Mesenteric fat pad (tissue), 1 donor: Measurements from ENCODE around the gene COMT. TPM values are rescaled to one million over a fixed set of nuclear protein-coding genes. Genes with fewer than 3 reads are reported as not detected.

Source experiments
- DNase-seq: peaks from one replicate; pipeline ENCODE4 v3.0.0-alpha.2; 2020; ENCODE audit warnings: low spot score
- total RNA-seq: library from RNA; stranded (reverse); fragmentation: NEBNext Ultra II Directional; extraction: Animal tissue kit (Norgen Biotek cat#: 25700); gene quantifications from one replicate; pipeline ENCODE4 v1.2.1, GENCODE V29; 2021
- donor health status: DM: yes; HTN: yes; CAD: no.

Gene COMT
- total RNA-seq, 1 donor from 2014 or later, result 144 TPM

- DNase-seq, result no peak
These were observed 26.9 kb downstream of the COMT start for GRCh38 chr22:19968450-19968891.

DNA sequence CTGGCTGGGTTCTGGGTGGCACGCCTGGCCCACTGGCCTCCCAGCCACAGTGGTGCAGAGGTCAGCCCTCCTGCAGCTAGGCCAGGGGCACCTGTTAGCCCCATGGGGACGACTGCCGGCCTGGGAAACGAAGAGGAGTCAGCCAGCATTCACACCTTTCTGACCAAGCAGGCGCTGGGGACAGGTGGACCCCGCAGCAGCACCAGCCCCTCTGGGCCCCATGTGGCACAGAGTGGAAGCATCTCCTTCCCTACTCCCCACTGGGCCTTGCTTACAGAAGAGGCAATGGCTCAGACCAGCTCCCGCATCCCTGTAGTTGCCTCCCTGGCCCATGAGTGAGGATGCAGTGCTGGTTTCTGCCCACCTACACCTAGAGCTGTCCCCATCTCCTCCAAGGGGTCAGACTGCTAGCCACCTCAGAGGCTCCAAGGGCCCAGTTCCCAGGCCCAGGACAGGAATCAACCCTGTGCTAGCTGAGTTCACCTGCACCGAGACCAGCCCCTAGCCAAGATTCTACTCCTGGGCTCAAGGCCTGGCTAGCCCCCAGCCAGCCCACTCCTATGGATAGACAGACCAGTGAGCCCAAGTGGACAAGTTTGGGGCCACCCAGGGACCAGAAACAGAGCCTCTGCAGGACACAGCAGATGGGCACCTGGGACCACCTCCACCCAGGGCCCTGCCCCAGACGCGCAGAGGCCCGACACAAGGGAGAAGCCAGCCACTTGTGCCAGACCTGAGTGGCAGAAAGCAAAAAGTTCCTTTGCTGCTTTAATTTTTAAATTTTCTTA is 27.8 kb downstream of the COMT start:
- no peak for DNase-seq

DNA sequence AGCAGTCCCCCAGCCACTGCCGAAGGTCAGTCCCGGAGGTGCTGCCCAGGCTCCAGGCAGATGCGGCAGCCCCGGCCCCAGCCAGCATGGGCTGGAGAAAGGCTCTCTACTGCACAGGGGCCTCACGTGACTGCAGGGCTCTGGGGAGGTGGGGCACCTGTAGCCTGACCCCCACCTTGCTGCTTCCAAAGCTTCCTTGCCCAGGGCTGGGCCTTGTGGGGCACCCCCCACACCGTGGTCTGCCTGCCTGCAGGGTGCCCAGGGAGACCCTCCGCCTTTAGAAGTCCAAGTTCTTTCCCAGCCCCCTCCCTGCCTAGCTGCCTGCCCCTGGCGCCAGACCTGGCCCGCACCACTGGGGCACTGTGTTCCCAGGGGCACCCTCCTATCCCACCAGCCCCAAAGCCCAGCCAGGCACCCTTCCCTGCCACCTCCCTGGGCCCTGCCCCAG is 28.5 kb downstream of the COMT start:
- DNase-seq, result no peak

DNA sequence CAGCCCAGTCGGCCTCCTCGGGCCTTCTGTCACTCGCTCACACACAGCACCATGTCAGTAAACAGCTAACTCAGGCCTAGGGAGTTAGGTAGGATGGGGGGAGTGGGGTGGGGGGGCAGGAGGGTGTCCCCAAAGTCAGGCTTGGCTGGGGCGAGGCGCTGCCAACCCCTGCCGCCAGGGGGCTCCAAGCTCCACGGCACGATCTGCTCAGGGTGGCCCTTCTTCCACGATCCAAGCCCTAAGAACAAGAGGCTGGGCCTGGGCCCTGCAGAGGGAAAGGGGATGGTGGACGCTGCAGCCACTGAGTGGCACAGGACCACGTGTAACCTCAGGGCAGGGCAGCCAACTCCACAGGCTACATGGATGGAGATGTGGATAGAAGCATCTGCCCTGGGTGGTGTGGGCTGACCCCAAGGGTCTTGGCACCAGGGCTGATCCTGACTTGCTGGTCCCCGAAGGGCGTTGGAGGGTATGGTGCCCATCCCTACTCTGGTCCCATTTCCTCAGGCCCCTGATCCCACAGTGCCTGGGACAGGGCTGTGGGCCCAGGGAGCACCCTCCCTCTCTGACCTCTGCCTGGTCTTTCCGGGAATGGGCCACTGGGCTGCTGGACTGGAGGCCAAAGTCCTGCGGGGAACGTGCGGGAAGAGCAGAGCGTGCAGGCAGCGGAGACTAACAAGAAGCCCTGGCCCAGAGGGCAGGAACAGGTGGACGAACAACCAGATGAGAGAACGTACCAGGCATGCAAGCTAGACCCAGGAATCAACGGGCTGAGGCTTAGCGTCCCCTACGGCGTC is 29.1 kb downstream of the COMT start:
- no peak for DNase-seq

DNA sequence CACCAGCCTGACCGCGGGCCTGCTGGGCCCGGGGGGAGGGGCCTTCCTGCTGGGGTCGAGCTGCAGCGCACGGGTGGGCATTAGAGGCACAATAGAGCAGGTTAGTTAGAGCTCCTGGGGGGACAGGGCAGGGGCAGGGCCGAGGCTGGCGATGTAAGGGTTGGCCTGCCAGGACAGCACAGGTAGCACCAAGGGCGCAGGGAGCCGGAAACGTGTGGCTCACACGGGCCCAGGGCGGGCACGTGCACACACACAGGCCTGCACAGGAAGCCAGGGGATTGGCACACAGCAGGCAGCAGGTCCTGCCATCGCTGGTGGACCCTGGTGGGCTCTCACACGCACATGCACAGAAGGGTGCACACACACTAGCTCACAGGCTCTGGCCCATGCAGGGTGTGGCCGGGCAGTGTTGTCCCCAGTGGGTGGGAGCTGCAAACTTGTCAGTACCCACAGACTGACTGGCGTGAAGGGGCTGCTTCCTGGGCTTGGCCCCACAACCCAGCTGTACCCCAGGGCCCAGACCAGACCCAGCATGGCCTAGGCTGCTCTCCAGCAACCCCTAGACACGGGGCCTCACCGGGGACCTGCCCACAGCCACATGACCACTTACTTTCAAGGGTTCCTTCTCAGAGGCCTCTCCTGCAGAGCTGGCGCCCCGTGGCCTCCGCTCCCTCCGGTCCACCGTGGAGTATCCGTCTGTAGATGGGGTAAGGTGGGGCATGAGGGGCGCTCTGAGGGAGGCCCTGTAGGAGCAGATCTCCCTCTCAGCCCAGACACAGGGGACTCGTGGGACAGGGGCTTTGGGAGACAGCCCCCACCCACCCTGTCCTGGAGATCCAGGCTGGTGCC is 29.9 kb downstream of the COMT start:
- no peak for DNase-seq

GRCh38 chr22:19972251-19972650 is 30.7 kb downstream of the COMT start:
- no peak for DNase-seq

DNA sequence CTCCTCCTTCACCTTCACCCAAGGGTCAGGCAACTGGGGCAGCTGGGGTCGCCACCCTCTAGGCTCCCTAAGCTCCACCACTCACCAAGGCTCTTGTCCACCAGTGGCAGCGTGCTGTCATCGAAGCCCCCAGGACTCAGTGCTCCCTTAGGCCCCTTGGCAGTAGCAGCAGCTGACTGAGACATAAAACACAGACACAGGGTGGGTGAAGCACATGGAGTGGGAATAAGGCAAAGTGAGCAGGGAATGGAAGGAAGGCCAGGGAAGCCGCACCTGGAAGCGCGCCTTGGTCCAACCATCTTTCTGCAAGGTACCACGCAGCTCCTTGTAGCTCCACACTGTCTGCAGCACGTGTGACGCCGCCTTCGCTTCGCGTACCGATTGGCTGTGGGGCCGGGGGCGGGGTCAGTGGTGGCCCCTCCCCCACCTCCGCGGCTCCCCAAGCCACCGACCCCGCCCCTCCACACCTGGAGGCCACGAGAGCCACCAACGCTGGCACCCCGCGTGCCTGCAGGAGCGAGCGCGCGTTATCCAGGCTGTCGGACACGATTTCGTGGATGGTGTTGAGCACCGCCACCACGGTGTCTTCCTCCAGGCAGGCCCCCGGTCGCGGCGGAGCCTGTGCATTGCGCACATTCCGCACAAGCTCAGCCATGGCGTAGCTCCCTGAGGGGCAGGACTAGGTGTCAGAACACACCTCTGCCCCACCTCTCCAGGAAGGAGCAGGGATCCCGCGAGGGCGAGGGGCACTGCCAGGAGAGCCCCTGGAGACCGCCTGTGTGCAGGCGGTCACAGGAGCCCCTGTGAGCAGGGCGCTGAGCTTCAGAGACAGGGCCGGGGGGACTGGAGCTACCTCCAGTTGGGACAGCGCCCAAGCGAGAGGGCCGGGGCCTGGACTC is 31.3 kb downstream of the COMT start:
- DNase-seq, result no peak

GRCh38 chr22:19973551-19974267 is 32.1 kb downstream of the COMT start:
- DNase-seq, result no peak

- DNase-seq, result no peak
These were observed 32.8 kb downstream of the COMT start for GRCh38 chr22:19974268-19974861.

DNA sequence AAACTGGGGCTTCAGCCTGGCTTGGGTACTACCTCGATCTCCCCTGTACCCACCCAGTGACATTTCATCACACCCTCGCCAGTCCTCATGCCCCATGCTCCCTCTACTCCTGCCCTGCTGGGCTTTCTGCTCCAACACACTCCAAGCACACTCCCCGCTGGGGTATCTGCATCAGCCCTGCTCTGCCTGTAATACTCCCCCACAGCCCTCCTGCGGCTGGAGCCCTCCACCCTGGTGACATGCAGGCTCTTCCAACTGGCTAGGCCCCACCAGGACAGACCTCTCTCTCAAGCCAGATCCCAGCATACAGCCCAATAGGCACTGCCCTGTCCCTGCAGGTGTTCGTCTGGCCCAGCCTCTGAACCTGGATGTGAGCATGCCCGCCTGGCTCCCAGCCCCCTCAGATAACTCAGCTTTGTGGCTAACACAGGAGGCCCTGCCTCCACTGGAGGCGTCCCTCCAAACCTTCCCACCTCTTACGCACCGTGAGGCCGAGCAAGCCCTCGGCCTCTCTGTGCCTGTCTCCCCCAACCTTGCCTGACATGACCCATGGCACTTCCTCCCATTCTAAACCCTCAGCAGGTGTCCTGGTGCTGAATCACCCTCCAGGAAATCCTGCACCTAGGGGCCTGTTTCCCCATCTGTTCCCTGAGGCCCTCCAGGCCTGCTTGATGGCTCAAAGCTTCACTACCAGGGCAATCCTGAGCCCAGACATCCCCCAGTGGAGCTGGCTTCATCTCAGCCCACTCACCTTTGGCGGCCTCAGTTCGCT is 33.5 kb downstream of the COMT start:
- no peak for DNase-seq

DNA sequence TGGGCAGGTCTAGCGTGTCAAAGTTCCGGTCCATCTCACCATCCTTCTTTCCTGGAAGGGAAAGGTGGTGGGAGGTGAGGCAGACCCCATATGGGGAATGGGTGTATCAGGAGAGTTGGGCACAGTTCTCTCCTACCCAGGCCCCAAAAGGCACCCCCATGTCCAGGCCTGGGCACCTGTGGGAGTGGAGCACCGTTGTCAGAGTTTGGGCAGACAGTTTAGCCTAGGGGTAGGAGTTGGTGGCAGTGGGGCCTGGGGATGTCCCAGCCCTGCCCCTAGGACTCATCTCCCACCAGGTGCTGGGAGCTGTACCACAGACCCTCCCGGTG is 34.1 kb downstream of the COMT start:
- no peak for DNase-seq

- no peak for DNase-seq
These were observed 35.1 kb downstream of the COMT start for GRCh38 chr22:19976671-19977070.

DNA sequence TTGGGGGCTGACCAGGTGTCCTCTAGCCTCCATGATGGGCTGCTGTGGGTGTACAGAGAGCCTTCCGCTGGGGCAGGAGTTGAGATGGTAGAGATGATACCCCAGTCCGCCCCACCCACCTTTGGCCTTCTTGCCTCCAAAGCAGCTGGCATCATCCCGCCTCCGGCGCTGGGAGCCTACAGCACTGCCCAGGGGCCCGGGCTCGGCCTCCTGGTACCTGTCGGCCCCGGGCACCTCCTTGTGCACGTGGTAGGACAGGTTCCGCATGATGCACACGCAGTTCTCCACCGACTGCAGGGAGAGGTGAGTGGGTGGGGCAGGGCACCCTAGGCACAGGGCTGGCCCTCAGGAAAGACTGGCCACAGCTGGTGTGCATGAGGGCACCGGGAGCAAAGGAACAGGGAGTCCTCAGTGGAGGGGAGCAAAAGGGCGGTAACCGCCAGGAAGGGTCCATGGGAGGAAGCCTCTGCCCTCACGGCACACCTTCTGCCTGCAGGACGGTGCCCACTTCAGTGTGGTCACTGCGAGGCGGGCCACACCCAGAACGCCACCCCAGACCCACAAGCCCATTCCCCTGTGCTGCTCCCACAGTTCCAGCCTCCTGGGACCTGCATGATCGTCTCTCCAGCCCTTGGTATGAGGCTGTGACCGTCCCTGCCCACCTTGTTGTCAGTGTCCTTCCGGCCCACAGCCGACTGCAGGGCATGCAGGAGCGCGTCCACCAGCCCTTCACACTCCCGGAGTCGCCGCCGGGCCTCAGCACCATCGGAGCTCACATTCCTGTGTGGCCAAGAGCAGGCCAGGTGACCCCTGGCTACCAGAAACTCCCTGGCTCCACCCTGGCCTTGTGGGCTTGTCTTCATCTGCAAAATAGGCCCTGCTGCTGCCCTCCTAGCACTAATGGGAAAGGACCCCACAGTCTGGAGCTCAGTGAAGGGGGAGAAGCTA is 36.0 kb downstream of the COMT start:
- no peak for DNase-seq

DNA sequence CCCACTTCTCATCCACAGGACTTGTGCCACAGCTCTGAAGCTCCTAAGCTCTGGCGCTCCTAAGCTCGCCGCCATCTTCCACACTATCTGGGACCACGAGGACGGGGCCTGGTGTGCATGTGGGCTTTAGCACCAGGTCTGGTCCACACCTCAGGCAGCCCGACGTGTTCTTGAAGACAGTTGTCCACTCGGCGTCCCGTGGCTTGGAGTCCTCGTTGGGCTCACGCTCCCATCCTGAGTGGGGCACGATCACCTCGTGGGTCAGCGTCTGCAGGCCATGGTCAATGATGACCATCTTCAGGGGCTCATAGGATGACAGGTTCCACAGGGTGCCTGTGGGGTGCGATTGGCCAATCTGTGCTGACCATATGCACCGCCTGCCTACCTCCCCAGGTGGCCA is 37.2 kb downstream of the COMT start:
- no peak for DNase-seq

DNA sequence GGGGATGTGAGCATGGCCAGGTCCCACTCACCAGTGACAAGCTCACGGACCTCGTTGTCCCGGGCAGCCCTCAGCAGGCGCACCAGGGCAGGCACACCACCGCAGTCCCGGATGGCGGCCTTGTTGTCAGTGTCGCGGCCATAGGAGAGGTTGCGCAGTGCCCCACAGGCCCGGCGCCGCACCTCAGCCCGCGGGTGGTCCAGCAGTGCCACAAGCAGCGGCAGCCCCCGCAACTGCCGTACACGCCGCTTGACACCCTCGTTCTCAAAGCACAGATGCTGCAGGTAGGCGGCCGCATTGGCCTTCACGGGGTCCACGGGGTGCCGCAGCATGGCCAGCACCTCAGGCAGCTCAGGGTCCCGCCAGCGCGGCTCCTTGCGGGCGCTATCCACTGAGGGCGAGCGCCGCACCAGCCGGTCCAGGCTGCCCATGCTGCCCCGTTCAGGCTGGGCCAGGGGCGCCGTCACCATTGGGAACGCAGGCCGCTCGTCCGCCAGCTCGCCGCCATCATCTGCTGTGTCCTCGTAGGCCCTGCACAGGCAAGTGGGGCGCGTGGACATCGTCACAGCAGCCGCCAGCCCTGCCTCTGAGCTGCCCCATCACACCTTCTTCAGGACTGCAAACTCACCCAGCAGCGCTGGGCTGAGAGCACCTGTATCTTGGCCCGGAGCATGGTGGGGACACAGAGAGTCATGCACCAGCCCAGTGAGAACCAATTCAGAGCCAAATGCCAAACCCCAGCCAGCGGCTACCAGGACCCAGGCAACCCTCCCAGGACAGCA is 38.3 kb downstream of the COMT start:
- no peak for DNase-seq

- DNase-seq, result no peak
These were observed 39.2 kb downstream of the COMT start for GRCh38 chr22:19980766-19981165.
